Coronary artery (tissue), 2 donors: ENCODE results near the gene MIGA1.
"Not testable (repeated sequence)": the region's sequence is repeated elsewhere in the genome, so short reads cannot be mapped to it uniquely, and the experiment has no call there.

ENCODE experiments used
- DNase-seq: peaks from one replicate; pipeline ENCODE4 v3.0.0-alpha.2; 2017; ENCODE audit warnings: low spot score
- H3K27ac ChIP-seq, 2 donors: fragments of 200-600 bp; sonication (generic); one replicate each; pipeline ENCODE4 v1.5.1; 2016 to 2019
- H3K4me3 ChIP-seq: fragments of 200-600 bp; sonication (generic); 2 replicates; pipeline ENCODE4 v1.5.1; 2016; ENCODE audit warnings: mild to moderate bottlenecking, moderate library complexity
- CTCF ChIP-seq: fragments of 200-600 bp; sonication (generic); IDR thresholded peaks from one replicate; pipeline ENCODE4 v1.5.1; 2019; ENCODE audit warnings: antibody characterized with exemption

The MIGA1 gene

GRCh38 chr1:77906019-77906545 lies 126.6 kb downstream of the MIGA1 start:
- no peak overlapping the region for H3K4me3 ChIP-seq
- no peak for DNase-seq
- H3K27ac ChIP-seq, result no peak overlapping the region
- TF ChIP-seq CTCF, result no peak

DNA sequence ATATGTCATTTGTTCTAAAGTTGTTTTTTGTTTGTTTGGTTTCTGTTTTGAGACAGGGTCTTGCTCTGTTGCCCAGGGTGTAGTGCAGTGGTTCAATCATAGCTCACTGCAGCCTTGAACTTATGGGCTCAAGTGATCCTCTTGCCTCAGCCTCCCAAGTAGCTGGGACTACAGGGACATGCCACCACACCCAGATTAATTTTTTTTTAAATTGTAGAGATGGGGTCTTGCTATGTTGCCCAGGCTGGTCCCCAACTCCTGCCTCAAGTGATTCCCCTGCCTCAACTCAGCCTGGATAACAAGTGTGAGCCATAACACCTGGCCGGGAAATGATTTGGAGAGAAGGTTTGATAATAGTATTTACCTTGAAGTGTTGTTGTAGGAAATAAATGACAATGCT lies 127.2 kb downstream of the MIGA1 start:
- no peak for TF ChIP-seq CTCF
- H3K27ac ChIP-seq, result no peak overlapping the region
- no peak for DNase-seq
- H3K4me3 ChIP-seq, result no peak overlapping the region

- TF ChIP-seq CTCF, result no peak
- Histone ChIP-seq H3K27ac (no peak overlapping the region), H3K4me3 (no peak overlapping the region)
- DNase-seq, result no peak
Observed at GRCh38 chr1:77910116-77910515, 130.7 kb downstream of the MIGA1 start.

DNA sequence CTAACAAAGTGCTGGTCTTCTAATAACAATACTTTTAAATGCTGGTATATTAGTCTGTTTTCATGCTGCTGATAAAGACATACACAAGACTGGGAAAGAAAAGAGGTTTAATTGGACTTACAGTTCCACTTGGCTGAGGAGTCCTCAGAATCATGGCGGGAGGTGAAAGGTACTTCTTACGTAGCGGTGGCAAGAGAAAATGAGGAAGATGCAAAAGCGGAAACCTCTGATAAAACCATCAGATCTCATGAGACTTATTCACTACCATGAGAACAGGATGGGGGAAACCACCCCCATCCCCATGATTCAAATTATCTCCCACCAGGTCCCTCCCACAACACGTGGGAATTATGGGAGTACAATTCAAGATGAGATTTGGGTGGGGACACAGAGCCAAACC lies 139.5 kb downstream of the MIGA1 start:
- DNase-seq, H3K4me3 ChIP-seq, H3K27ac ChIP-seq: not testable (repeated sequence)

GRCh38 chr1:77925518-77925917 lies 146.1 kb downstream of the MIGA1 start:
- DNase-seq, result no peak
- H3K27ac ChIP-seq, result no peak overlapping the region
- TF ChIP-seq CTCF, result no peak
- no peak overlapping the region for H3K4me3 ChIP-seq

- TF ChIP-seq CTCF, result no peak
- no peak overlapping the region for H3K27ac ChIP-seq
- DNase-seq, result no peak
- no peak overlapping the region for H3K4me3 ChIP-seq
Observed at GRCh38 chr1:77925956-77926355, 146.5 kb downstream of the MIGA1 start.

GRCh38 chr1:77926561-77927357 lies 147.3 kb downstream of the MIGA1 start:
- H3K27ac ChIP-seq, result no peak overlapping the region
- no peak for TF ChIP-seq CTCF
- no peak for DNase-seq
- H3K4me3 ChIP-seq, result no peak overlapping the region
